Measurements from ENCODE around the gene YTHDF1. TPM values are rescaled to one million over a fixed set of nuclear protein-coding genes. Genes with fewer than 3 reads are reported as not detected.

Gene YTHDF1
- total RNA-seq, 2 donors from 2014 or later, result 64.9 to 73.2 TPM

DNA sequence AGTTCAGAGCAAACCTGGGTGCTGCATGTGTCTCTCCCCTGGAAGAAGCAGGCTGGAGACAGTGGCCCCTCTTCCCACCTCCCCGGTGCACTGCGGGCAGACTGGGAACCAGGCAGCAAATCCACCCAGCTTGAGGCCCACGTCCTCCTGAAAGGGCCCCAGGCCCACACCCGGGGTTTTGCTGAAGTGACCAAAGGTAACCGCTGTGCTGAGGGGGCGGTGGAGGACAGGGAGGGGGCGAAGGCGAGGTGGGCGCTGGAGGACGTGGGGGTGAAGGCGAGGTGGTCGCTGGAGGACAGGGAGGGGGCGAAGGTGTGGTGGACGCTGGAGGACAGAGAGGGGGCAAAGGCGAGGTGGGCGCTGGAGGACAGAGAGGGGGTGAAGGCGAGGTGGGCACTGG lies 18.0 kb upstream of the YTHDF1 start:
- Mint-ChIP-seq H3K36me3 (ENCODE audit: low read depth) (no peaks in the 10 kb centered on the region), H3K4me3 (no peak overlapping the region), H3K4me1 (peaks cover 12% of the 10 kb centered on the region), H3K9me3 (no peaks in the 10 kb centered on the region), H3K27ac (no peak overlapping the region), H3K27me3 (ENCODE audit: insufficient read depth) (no peaks in the 10 kb centered on the region)
- Histone ChIP-seq H3K4me1 (ENCODE audit: control insufficient read depth, insufficient read depth, low read length) (no peaks in the 10 kb centered on the region), H3K9me3 (ENCODE audit: control insufficient read depth, low read length) (no peaks in the 10 kb centered on the region), H3K36me3 (ENCODE audit: control insufficient read depth, insufficient read depth, low read length) (no peaks in the 10 kb centered on the region), H3K4me3 (ENCODE audit: low read length) (no peak overlapping the region), H3K27ac (ENCODE audit: low read depth, low read length) (no peak overlapping the region), H3K9ac (ENCODE audit: extremely low read depth, low read length, poor library complexity, severe bottlenecking) (no peak overlapping the region), H3K27me3 (ENCODE audit: control insufficient read depth, insufficient read depth, low read length, poor library complexity, severe bottlenecking) (no peaks in the 10 kb centered on the region)
- WGBS, 2 experiments (ENCODE audit: insufficient coverage in 1 of 2, insufficient read length in 1 of 2), result 85 to 93% methylated on average over 11 to 17 of the region's 17 CpGs
- TF ChIP-seq CTCF (conservative IDR thresholded peaks at IDR 0.05), result no peak
- DNase-seq, result no peak

GRCh38 chr20:63233061-63233344 lies 17.1 kb upstream of the YTHDF1 start:
- Histone ChIP-seq H3K4me1 (ENCODE audit: control insufficient read depth, insufficient read depth, low read length) (no peaks in the 10 kb centered on the region), H3K4me3 (ENCODE audit: low read length) (no peak overlapping the region), H3K36me3 (ENCODE audit: control insufficient read depth, insufficient read depth, low read length) (no peaks in the 10 kb centered on the region), H3K9ac (ENCODE audit: extremely low read depth, low read length, poor library complexity, severe bottlenecking) (no peak overlapping the region), H3K27ac (ENCODE audit: low read depth, low read length) (no peak overlapping the region), H3K9me3 (ENCODE audit: control insufficient read depth, low read length) (no peaks in the 10 kb centered on the region), H3K27me3 (ENCODE audit: control insufficient read depth, insufficient read depth, low read length, poor library complexity, severe bottlenecking) (no peaks in the 10 kb centered on the region)
- 82% methylated on average over 3 of the region's 3 CpGs for WGBS, 2 experiments (ENCODE audit: insufficient coverage in 1 of 2, insufficient read length in 1 of 2)
- H3K36me3 Mint-ChIP-seq (ENCODE audit: low read depth), result no peaks in the 10 kb centered on the region
- H3K27me3 Mint-ChIP-seq (ENCODE audit: insufficient read depth), result peaks cover 2% of the 10 kb centered on the region
- no peak overlapping the region for H3K4me3 Mint-ChIP-seq
- DNase-seq, result no peak
- H3K4me1 Mint-ChIP-seq, result peaks cover 12% of the 10 kb centered on the region
- no peak for TF ChIP-seq CTCF (conservative IDR thresholded peaks at IDR 0.05)
- no peak overlapping the region for H3K27ac Mint-ChIP-seq
- no peaks in the 10 kb centered on the region for H3K9me3 Mint-ChIP-seq

DNA sequence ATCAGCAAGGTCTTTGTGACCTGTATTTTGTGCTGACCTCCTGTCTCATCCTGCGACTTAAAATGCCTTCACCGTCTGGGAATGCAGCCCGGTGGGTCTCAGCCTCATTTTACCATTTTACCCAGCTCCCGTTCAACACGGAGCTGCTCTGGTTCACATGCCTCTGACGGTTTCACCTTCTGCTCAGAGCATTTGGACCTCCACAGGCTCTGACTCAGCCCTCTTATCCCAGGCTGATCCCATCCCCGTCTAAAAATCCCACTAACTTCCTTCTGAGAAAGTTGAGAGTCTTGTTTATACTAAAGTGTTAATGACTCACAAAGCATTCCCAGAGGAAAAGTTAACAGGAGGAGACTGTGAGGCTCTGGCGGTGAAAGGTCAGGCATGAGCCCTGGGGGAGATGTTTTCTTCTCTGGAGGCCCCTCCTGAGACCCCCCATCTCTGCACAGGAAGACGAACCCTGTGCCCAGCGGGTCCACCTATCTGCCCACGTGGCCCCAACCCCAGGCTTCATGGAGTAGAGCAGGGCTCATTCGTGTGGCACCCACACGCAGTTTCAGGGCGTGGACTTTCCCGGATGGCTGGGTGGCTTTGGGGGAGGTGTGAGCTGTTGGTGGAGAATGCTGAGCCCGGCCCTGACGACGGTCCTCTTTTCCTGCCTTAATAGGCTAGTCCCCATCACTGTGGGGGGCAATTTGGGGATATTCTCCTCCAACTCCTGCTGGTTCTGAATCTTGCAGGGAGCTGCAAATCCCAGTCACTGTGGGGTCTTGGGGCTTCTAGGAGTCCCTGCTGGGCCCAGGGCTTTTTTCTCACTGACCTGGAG lies 16.5 kb upstream of the YTHDF1 start:
- WGBS, 2 experiments (ENCODE audit: insufficient coverage in 1 of 2, insufficient read length in 1 of 2), result 68 to 72% methylated on average over 6 to 18 of the region's 18 CpGs
- H3K4me3 Mint-ChIP-seq, result no peak overlapping the region
- H3K4me3 ChIP-seq (ENCODE audit: low read length), result no peak overlapping the region

More for the DNA sequence above, 16.5 kb upstream of the YTHDF1 start:
- no peaks in the 10 kb centered on the region for H3K4me1 ChIP-seq (ENCODE audit: control insufficient read depth, insufficient read depth, low read length)
- Mint-ChIP-seq H3K36me3 (ENCODE audit: low read depth) (no peaks in the 10 kb centered on the region), H3K27me3 (ENCODE audit: insufficient read depth) (peaks cover 2% of the 10 kb centered on the region), H3K4me1 (peaks cover 12% of the 10 kb centered on the region), H3K27ac (no peak overlapping the region), H3K9me3 (no peaks in the 10 kb centered on the region)
- H3K27ac ChIP-seq (ENCODE audit: low read depth, low read length), result no peak overlapping the region
- H3K9ac ChIP-seq (ENCODE audit: extremely low read depth, low read length, poor library complexity, severe bottlenecking), result no peak overlapping the region
- TF ChIP-seq CTCF (conservative IDR thresholded peaks at IDR 0.05), result no peak
- H3K9me3 ChIP-seq (ENCODE audit: control insufficient read depth, low read length), result no peaks in the 10 kb centered on the region
- H3K27me3 ChIP-seq (ENCODE audit: control insufficient read depth, insufficient read depth, low read length, poor library complexity, severe bottlenecking), result no peaks in the 10 kb centered on the region
- no peak for DNase-seq
- no peaks in the 10 kb centered on the region for H3K36me3 ChIP-seq (ENCODE audit: control insufficient read depth, insufficient read depth, low read length)
